ENCODE measurements around the gene PRTG.

DNA sequence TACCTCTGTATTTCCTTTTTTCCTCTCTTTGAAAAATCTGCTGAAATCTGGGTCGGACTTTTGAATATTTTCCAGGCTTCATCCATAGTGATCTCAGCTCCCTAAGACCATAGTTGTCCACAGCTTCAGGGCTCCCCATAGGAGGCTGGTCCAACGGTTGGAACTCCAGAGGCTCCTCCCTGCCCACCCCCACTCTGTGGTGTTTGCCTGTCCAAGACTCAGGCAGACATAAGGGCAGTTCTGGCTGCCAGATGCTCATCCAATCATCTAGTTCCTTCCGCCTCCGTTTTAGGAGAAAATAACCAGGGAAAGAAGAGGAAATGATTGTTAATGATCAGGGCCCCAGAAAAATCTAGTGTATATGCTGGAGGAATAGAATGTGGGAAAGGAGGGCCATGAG is 27.9 kb upstream of the PRTG start:
- no peak for TF ChIP-seq POLR2A (IDR thresholded peaks at IDR 0.05)
- TF ChIP-seq, protein P1, sequence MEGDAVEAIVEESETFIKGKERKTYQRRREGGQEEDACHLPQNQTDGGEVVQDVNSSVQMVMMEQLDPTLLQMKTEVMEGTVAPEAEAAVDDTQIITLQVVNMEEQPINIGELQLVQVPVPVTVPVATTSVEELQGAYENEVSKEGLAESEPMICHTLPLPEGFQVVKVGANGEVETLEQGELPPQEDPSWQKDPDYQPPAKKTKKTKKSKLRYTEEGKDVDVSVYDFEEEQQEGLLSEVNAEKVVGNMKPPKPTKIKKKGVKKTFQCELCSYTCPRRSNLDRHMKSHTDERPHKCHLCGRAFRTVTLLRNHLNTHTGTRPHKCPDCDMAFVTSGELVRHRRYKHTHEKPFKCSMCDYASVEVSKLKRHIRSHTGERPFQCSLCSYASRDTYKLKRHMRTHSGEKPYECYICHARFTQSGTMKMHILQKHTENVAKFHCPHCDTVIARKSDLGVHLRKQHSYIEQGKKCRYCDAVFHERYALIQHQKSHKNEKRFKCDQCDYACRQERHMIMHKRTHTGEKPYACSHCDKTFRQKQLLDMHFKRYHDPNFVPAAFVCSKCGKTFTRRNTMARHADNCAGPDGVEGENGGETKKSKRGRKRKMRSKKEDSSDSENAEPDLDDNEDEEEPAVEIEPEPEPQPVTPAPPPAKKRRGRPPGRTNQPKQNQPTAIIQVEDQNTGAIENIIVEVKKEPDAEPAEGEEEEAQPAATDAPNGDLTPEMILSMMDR (IDR thresholded peaks at IDR 0.05), result no peak
